Right cardiac atrium (tissue), 5 donors: ENCODE measurements around the gene BPTF. TPM values are rescaled to one million over a fixed set of nuclear protein-coding genes. Genes with fewer than 3 reads are reported as not detected.
A peak's percentile ranks its signal among the peaks of the same experiment; 100 is the strongest.
"Not testable (repeated sequence)": the region's sequence is repeated elsewhere in the genome, so short reads cannot be mapped to it uniquely, and the experiment has no call there.

Experiments
- ATAC-seq, 2 donors: fragments of 200-7000 bp; cut with Tn5 transposase; one replicate each; pipeline versions ENCODE4 v1.8.0 to v1.9.1; 2020; ENCODE audit warnings: moderate library complexity in 2 of 2, mild to moderate bottlenecking in 1 of 2
- DNase-seq, 3 donors: peaks; one replicate each; pipeline ENCODE4 v3.0.0-alpha.2; 2020
- H3K27ac ChIP-seq: one replicate; pipeline ENCODE4 v1.5.1; 2013; ENCODE audit warnings: mild to moderate bottlenecking, low read length, control low read depth, moderate library complexity
- H3K27me3 ChIP-seq: one replicate; pipeline ENCODE4 v1.6.1; 2013; ENCODE audit not compliant: control insufficient read depth, insufficient read depth
- H3K4me1 ChIP-seq: one replicate; pipeline ENCODE4 v1.6.1; 2013; ENCODE audit warnings: low read length; ENCODE audit not compliant: control insufficient read depth, insufficient read depth
- H3K4me3 ChIP-seq: one replicate; pipeline ENCODE4 v1.5.1; 2013; ENCODE audit warnings: low read length, control low read depth
- H3K9me3 ChIP-seq: one replicate; pipeline ENCODE4 v1.6.1; 2013; ENCODE audit warnings: low read length; ENCODE audit not compliant: control insufficient read depth
- WGBS: extraction: QIAGEN DNeasy Blood & Tissue Kit; methylation state at CpG from one replicate; pipeline ENCODE4 v1.1.7; 2013; 5-methylcytosine and 5-hydroxymethylcytosine counted together
- intact Hi-C, 4 donors: fragments of 100-400 bp; cut with DNase I; formaldehyde crosslinking; loops; one replicate each; pipeline versions ENCODE4 v1.11.0 to v1.14.0; 2022 to 2023
- polyA plus RNA-seq: library from polyadenylated mRNA; stranded (reverse); fragments of 200-250 nt; gene quantifications from one replicate; pipeline ENCODE4 v1.2.3, GENCODE V29; 2013
- total RNA-seq, 4 donors: library from RNA; stranded (reverse); fragmentation: NEBNext Ultra II Directional; extraction: Animal tissue kit (Norgen Biotek cat#: 25700); gene quantifications; one replicate each; pipeline ENCODE4 v1.2.1, GENCODE V29; 2021
- donor health status: healthy with polysubstance abuse.
- donor health status: DM: no; HTN: yes; CAD: no.
- donor health status: DM: no; HTN: no; CAD: no.
- donor health status: DM: no; HTN: yes; CAD: no; lungs with severe emphysema.
- donor health status: DM: yes; HTN: yes; CAD: no.

Gene BPTF
- total and polyA plus RNA-seq, 5 donors: 19.5 to 106 (median 94.7) TPM

GRCh38 chr17:68016838-68017237, 191.5 kb downstream of the BPTF start:
- H3K4me3 ChIP-seq: no peak overlapping the region
- no peak for DNase-seq
- no peak for ATAC-seq
- H3K4me1 ChIP-seq: no peaks in the 10 kb centered on the region
- H3K9me3 ChIP-seq: no peaks in the 10 kb centered on the region
- intact Hi-C loops: no loop called here
- H3K27me3 ChIP-seq: no peaks in the 10 kb centered on the region
- WGBS: 95% methylated on average over 2 of the region's 2 CpGs
- H3K27ac ChIP-seq: no peak overlapping the region

- intact Hi-C loops, H3K27me3 ChIP-seq, DNase-seq, H3K4me1 ChIP-seq, H3K4me3 ChIP-seq, H3K27ac ChIP-seq, H3K9me3 ChIP-seq, ATAC-seq: not testable (repeated sequence)
- WGBS: 95% methylated on average over 21 of the region's 21 CpGs
Measured at GRCh38 chr17:68018493-68018892, 193.2 kb downstream of the BPTF start.

- Histone ChIP-seq H3K4me1 (no peaks in the 10 kb centered on the region), H3K27me3 (no peaks in the 10 kb centered on the region), H3K9me3 (no peaks in the 10 kb centered on the region), H3K27ac (no peak overlapping the region), H3K4me3 (no peak overlapping the region)
- 80% methylated on average over 9 of the region's 9 CpGs for WGBS
- intact Hi-C loops: no loop called here
- ATAC-seq: no peak
- DNase-seq: no peak
Measured at GRCh38 chr17:68019336-68019674, 194.0 kb downstream of the BPTF start.

- no peaks in the 10 kb centered on the region for H3K9me3 ChIP-seq
- peak overlapping the region; percentile 57 for H3K4me3 ChIP-seq
- H3K27me3 ChIP-seq: no peaks in the 10 kb centered on the region
- 1% methylated on average over 51 of the region's 51 CpGs for WGBS
- intact Hi-C loops: no loop called here
- ATAC-seq: peak; percentile 97 to 98
- peak overlapping the region; percentile 65 for H3K27ac ChIP-seq
- H3K4me1 ChIP-seq: no peaks in the 10 kb centered on the region
- peak; percentile 94 to 98 (median 98) for DNase-seq
Measured at GRCh38 chr17:68019675-68020408, 194.5 kb downstream of the BPTF start.

GRCh38 chr17:68020409-68020756, 195.1 kb downstream of the BPTF start:
- no peak for DNase-seq
- Histone ChIP-seq H3K27me3 (no peaks in the 10 kb centered on the region), H3K27ac (peak overlapping the region; percentile 65), H3K4me3 (peak overlapping the region; percentile 57), H3K9me3 (no peaks in the 10 kb centered on the region), H3K4me1 (no peaks in the 10 kb centered on the region)
- no peak for ATAC-seq
- 2% methylated on average over 12 of the region's 12 CpGs for WGBS
- intact Hi-C loops: no loop called here

- H3K9me3 ChIP-seq, H3K27ac ChIP-seq, H3K4me3 ChIP-seq, intact Hi-C loops, ATAC-seq, DNase-seq, H3K4me1 ChIP-seq, H3K27me3 ChIP-seq: not testable (repeated sequence)
- 85% methylated on average over 13 of the region's 13 CpGs for WGBS
Measured at GRCh38 chr17:68020791-68021190, 195.5 kb downstream of the BPTF start.

- ATAC-seq (no peak), DNase-seq (no peak)
- Histone ChIP-seq H3K27me3 (no peaks in the 10 kb centered on the region), H3K9me3 (no peaks in the 10 kb centered on the region), H3K4me1 (no peaks in the 10 kb centered on the region), H3K4me3 (no peak overlapping the region), H3K27ac (no peak overlapping the region)
- intact Hi-C loops: no loop called here
- WGBS: 93% methylated on average over 8 of the region's 8 CpGs
Measured at GRCh38 chr17:68021963-68022362, 196.7 kb downstream of the BPTF start.

- ATAC-seq, H3K9me3 ChIP-seq, intact Hi-C loops, DNase-seq, H3K4me3 ChIP-seq, H3K27ac ChIP-seq, H3K27me3 ChIP-seq, H3K4me1 ChIP-seq: not testable (repeated sequence)
- 94% methylated on average over 15 of the region's 15 CpGs for WGBS
Measured at GRCh38 chr17:68022547-68022946, 197.2 kb downstream of the BPTF start.

GRCh38 chr17:68029512-68030215, 204.4 kb downstream of the BPTF start:
- H3K27ac ChIP-seq: no peak overlapping the region
- ATAC-seq (no peak), DNase-seq (no peak)
- WGBS: 69% methylated on average over 8 of the region's 8 CpGs
- no peak overlapping the region for H3K4me3 ChIP-seq
- H3K9me3 ChIP-seq: no peaks in the 10 kb centered on the region
- H3K4me1 ChIP-seq: no peaks in the 10 kb centered on the region
- intact Hi-C loops: no loop called here
- H3K27me3 ChIP-seq: no peaks in the 10 kb centered on the region
